Ovary (tissue), 3 donors: ENCODE results near the gene SLC18A3.

Source experiments
- CTCF ChIP-seq, 3 donors: fragments of 450-650 bp in 2 of 3; fragments of 200-600 bp in 1 of 3; IDR thresholded peaks; one replicate each; pipeline versions ENCODE4 v1.5.1 to v1.8.0; 2016 to 2022; ENCODE audit warnings: antibody characterized with exemption in 3 of 3, mild to moderate bottlenecking in 1 of 3
- EP300 ChIP-seq: sonication (generic); formaldehyde crosslinking; IDR thresholded peaks from one replicate; pipeline ENCODE4 v1.6.1; 2017; ENCODE audit warnings: antibody characterized with exemption
- POLR2A ChIP-seq: fragments of 450-650 bp; IDR thresholded peaks from one replicate; pipeline ENCODE4 v1.6.1; 2017; ENCODE audit warnings: antibody characterized with exemption, mild to moderate bottlenecking, moderate library complexity
- donor health status: DM: no; HTN: no; CAD: no.

GRCh38 chr10:49610458-49611165 is 502 bp downstream of the SLC18A3 start:
- no peak for TF ChIP-seq CTCF (IDR thresholded peaks at IDR 0.05)
- no peak for TF ChIP-seq POLR2A
- no peak for TF ChIP-seq EP300
